Stimulated activated CD8-positive, alpha-beta memory T cell treated with anti-CD3 and anti-CD28 coated beads, Interleukin-4, amount 100 ng/mL, for 24 hours (primary cell): ENCODE results near the gene DMPK.
"Not testable (repeated sequence)": the region's sequence is repeated elsewhere in the genome, so short reads cannot be mapped to it uniquely, and the experiment has no call there.

Experiments
- DNase-seq: peaks from one replicate; pipeline ENCODE4 v3.0.0-alpha.2; 2020; ENCODE audit warnings: low read depth

Gene DMPK

DNA sequence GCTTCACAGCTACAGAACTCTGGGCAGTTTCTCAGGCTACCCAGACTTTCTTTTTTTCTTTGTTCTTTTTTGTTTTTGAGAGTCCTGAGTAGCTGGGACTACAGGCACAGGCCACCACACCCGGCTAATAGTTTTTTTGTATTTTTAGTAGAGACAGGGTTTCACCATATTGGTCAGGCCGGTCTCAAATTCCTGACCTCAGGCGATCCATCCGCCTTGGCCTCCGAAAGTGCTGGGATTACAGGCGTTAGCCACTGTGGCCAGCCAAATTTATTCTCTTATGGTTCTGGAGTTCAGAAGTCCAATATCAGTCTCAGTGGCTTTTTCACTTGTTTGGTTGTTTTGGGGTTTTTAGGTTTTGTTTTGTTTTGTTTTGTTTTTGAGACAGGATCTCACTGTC lies 36.7 kb downstream of the DMPK start:
- no peak for DNase-seq

DNA sequence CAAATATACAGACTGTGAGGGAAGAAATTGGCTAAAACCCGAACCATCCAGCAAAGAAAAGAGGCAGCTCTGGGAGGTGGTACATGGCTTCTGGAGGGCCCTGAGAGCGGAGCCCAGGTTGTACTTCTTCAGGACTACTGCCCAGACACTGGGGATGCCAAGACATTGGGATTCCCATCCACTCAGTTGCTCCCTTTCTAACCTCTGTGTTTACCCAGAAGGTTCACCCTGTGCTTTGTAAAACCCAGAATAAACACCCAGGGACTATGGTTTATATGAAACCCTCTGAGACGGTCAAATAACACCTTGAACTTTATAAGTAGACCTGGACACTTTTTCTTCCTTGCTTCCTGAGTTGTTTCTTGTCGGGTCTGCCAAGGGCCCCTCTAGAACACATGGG lies 39.3 kb downstream of the DMPK start:
- no peak for DNase-seq

GRCh38 chr19:45739498-45740439 lies 42.5 kb downstream of the DMPK start:
- DNase-seq: no peak

DNA sequence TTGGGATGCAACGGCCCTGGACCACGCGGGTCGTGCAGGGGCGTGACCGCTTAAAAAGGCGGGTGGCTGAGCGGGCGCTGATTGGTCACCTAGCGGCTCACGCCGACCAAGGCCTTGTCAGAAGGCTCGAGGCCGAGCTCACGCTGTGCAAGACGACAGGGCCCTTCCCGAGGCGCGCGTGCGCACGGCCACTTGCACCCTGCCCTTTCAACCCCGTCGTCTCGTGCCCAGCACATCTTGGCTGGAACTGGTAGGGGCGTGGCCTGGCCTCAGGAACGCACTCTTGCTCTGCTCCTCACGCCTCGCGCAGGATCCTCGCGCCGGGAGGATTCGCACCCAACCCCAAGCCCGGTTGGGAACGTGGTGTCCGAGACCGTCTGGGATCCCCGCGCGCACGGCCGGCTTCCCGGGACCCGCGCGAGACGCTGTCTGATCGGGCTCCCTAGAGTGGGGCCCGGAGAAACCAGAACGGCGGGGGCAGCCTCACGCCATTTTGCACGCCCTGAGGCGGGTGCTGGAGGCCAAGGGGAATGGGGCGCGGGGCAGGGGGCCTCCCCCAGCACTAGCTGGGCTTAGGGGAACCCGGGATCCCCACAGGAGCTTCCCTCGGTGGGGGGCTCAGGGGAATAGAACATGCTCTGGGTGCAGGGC lies 49.0 kb downstream of the DMPK start, which contains the start of gene MEIOSIN:
MEIOSIN (plus strand) TSS at position 280 of the 651 bp plus-strand sequence. CDS start 1,938 bp downstream, outside the sequence.
- no peak for DNase-seq

DNA sequence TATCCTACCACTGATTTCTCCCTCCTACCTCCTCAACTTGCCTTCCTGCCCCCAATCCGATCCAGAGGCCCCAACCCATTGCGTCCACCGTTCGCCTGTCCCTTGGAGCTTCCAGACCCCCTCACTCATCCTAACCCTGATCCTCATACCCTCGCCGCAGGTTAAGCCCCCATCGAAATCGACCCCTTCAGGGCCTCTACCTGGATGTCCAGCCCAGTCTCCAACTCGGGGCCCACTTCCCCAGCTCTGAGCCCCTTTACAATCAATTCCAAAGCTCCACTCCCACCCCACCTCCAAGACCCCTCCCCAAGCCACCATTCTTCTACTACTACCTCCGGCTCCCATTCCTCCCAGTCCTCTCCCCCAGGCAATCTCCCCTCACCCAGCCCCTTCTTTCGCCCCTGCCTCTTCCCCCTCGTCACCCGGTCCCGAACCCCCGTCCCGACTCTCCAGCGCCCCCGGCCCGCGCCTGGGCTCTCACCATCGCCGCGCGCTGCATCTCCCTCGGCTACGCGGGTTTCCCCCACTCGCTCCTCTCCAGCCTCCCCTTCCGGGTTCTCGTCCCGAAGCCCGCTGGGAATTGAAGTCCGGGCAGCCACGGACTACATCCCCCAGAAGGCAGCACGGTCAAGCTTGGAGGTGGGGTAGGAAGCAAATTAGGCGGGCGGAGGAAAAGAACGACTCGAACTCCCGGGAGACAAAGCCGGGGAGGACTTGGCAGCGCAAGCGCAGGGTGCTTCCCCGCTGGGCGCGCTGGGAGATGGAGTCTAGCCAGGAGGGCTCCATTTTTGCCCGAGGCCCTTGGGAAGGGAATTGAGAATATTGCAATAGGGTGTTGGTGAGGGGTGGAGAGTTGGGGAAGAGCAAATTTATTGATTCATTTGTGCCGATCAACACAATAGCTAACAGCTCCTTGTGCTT lies 51.7 kb downstream of the DMPK start, which contains the start of gene FBXO46:
FBXO46 (minus strand) TSS at position 529 of the 921 bp plus-strand sequence. CDS start 17,401 bp downstream, outside the sequence.
- DNase-seq: peak; percentile 89

DNA sequence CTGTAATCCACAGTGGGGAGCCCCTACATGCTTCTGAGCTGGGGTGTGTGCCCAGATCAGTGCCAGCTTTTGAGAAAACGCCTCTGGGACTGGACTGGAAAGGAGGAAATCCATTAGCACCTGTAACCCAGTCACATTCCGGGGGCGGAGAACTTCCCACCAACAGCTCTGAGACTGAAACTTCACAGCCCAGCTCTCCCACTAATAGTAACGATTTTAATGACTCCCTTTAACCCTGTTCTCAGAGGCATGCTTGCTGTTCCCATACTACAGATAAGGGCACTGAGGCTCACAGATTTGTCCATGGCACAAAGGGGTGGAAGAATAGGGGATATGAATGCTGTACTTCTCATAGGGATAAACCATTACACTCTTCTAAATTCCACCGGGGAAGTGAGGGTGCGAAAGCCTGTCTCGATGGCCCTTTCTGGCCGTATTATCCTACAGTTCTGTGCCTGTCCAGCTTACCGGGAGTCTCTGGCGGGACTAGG lies 52.4 kb downstream of the DMPK start:
- no peak for DNase-seq

GRCh38 chr19:45728683-45729082 lies 53.6 kb downstream of the DMPK start:
- DNase-seq: not testable (repeated sequence)

DNA sequence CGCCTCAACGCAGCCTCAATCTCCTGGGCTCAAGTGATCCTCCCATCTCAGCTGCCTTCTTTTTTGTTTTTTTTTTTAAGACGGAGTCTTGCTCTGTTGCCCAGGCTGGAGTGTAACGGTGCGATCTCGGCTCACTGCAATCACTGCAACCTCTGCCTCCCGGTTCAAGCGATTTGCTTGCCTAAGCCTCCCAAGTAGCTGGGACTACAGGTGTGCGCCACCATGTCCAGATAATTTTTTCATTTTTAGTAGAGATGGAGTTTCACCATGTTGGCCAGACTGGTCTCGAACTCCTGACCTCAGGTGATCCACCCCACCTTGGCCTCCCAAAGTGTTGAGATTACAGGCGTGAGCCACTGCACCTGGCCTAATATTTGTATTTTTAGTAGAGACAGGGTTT lies 62.2 kb downstream of the DMPK start:
- not testable (repeated sequence) for DNase-seq
